NCI-H460 (cell line): ENCODE measurements around the gene TMPRSS2. TPM values are rescaled to one million over a fixed set of nuclear protein-coding genes. Genes with fewer than 3 reads are reported as not detected.
"Not testable (repeated sequence)": the region's sequence is repeated elsewhere in the genome, so short reads cannot be mapped to it uniquely, and the experiment has no call there.

Source experiments
- DNase-seq: peaks from one replicate; pipeline ENCODE4 v3.0.0-alpha.2; 2016; ENCODE audit warnings: low read depth; ENCODE audit errors: extremely low read depth
- small RNA-seq, 2 experiments: library from RNA; depleted of rRNA; stranded (forward); fragments of <200 nt; gene quantifications; one replicate each; pipeline ENCODE3, GENCODE V24; 2014
- total RNA-seq: library from RNA; depleted of rRNA; stranded (reverse); fragments of >200 nt; shearing (Covaris generic); gene quantifications from 2 replicates; pipeline ENCODE4 v1.2.3, GENCODE V29; 2014; rRNA removed

The TMPRSS2 gene
- total RNA-seq, 1 experiment from 2014 or later, result not detected

DNA sequence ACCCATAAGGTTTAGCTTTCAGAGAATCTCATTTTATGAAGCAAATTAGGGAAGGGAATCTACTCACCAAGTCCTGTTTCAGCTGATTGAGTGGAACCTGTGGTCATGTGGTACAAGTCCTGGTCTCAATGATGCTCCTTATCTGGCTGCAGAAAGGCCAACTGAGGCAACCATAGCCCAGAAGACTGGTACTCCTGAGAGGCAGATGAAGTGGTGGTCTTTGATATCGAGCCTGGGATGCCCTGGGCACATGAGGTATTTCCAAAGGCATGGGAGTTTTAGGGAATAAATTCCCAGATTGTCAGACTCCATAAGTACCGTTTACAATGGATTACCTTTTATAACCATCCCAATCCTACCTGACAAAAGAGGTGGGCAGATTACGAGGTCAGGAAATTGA is 78.7 kb downstream of the TMPRSS2 start:
- DNase-seq, result no peak

DNA sequence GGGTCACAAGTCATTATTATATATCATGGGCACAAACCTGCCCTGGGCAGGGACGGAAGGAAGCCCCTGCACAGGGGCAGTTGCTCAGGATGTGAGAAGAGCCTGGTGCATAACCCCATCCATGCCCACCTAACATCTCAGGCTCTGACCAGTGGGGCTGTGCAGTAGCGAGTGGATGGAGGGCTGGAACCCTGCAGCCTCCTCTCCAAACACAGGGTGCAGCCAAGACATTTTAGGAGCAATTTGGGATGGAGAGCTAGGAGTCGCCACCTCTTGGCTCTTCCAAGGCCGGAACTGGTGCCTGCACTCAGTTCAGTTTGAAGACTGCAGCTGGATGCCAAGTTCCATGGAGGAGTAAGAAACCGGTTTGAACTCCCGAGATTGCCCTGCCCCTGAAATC is 79.1 kb downstream of the TMPRSS2 start:
- no peak for DNase-seq

DNA sequence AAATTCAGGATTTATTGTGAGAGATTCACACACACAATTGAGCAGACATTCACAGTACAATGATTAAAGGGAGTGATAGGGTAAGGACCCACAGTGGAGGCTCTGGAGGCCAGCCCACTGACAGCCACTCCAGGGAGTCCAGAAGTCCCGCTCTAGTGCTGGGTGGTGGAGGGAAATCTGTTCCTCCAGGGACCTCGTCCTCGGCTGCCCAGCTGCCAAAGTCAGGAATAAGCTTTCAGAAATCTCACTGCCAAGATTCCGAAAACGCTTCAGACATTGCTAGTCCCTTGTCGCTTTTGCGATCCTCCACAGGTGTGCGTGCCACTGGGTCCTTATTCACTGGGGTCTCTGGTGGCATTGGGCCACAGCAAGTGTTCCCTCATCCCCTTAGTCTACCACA is 79.6 kb downstream of the TMPRSS2 start:
- no peak for DNase-seq

DNA sequence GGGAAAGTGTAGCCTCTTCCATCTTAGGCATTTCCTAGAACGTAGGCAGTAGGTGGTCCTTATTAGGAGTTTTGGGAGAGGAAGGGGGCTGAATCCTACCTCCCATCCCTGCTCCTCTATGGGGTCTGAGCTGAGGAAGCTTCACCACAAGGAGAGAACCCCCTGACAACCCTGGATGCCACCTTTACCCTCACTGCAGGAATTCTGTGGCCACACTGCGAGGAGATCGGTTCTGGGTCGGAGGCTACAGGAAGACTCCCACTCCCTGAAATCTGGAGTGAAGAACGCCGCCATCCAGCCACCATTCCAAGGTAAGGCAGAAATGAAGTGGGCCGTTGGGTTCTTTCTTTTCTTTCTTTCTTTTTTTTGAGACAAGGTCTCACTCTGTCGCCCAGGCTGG is 80.4 kb downstream of the TMPRSS2 start:
- no peak for DNase-seq

DNA sequence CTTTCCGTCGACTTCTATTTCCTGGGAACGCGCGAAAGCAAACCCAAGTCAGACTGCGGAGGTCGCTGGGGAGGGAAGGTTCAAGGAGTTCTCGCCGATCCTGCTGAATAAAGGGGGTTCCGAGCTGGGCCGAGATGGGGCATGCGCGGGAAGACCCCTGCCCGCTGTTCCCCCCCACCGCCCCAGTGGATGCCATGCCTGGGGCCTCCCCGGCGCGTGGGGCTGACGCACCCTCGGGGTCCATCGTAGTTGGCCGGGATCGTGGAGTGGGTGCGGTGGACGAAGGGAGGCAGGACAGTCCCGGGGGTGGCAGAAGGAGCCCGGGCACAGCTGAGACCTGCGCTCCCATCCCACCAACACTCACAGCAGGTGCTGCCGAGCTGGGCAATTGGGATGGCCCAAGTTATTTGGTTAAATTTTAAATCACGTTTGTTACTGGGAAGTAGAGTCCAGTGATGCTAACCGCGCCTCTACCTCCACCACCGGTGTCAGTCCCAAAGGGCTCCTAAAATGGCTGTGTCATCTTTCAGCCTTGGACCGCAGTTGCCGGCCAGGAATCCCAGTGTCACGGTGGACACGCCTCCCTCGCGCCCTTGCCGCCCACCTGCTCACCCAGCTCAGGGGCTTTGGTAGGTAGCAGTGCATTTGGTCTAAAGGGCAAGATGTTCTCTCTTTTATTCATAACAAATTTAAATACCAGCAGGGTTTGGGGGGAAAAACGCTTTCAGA is 81.1 kb downstream of the TMPRSS2 start:
- no peak for DNase-seq

DNA sequence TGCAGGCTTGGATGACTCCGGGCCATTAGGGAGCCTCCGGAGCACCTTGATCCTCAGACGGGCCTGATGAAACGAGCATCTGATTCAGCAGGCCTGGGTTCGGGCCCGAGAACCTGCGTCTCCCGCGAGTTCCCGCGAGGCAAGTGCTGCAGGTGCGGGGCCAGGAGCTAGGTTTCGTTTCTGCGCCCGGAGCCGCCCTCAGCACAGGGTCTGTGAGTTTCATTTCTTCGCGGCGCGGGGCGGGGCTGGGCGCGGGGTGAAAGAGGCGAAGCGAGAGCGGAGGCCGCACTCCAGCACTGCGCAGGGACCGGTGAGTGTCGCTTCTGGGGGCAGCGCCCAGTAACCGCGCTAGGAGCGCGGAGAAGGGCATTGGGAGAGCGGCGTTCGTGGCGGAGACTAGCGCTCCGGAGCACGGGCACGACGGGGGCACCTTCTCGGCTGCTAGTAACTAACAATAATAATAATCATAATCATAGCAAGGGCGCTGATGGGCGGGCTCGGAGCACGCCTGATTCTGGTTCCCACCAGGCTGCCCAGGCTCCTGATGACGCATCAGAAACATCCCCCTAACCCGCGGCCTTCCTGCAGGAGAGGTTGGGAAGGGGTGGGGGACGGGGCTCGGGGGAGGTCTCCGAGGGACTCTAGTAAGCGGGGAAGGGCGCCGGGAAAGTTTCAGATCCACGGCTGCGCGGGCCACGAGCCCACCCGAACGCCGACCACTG is 81.8 kb downstream of the TMPRSS2 start, which contains the start of gene MX1:
Gene MX1 (plus strand): TSS at position 286 of the 722 bp plus-strand sequence. CDS start 5,832 bp downstream, outside the sequence.
- no peak for DNase-seq

DNA sequence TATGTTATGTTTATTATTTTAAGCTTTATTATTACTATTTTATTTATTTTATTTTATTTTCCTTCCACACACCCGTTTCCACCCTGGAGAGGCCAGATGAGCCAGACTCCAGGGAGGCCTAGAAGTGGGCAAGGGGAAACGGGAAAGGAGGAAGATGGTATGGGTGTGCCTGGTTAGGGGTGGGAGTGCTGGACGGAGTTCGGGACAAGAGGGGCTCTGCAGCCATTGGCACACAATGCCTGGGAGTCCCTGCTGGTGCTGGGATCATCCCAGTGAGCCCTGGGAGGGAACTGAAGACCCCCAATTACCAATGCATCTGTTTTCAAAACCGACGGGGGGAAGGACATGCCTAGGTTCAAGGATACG is 82.4 kb downstream of the TMPRSS2 start:
- no peak for DNase-seq

DNA sequence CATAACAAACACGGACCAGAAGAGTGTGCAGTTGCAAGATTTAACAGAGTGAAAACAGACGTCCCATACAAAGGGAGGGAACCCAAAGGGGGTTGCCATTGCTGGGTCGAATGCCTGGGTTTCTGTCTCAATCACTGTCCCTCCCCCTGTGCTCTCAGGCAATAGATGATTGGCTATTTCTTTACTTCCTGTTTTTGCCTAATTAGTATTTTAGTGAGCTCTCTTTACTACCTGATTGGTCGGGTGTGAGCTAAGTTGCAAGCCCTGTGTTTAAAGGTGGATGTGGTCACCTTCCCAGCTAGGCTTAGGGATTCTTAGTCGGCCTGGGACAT is 84.7 kb downstream of the TMPRSS2 start:
- DNase-seq, result not testable (repeated sequence)

DNA sequence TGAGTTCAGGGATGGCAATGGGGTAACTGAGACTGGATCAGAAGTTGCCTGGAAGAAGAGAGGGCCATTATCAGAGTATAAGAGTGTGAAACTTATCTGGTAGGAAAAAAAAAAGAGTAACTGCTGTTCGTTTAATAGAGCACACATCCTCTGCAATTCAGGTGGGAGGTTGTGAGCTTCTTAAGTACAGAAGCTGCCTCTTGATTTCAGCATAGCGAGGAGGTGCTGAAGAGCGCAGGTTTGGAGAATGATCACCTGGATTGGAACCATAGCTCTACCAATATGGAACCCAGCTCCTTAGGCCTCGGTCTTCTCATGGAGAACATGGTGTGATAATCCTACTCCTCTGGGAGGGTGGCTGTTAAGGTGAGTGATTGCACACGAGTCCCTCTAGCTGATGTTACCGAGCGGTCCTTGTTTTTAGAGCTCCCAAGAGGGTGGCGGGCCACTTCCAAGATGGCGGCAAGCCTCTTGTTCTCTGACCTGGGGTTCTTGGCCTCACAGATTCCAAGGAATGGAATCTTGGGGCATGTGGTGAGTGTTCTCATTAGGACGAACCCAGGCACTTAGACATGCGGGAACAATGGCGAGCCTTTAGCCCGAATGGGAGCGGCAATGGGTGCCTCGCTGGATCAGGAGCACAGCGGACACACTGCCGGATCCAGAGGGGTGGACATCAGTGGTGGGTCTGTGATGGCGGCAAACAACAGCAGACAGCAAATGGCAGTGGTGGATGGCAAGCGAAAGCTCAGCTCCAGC is 85.2 kb downstream of the TMPRSS2 start:
- DNase-seq, result no peak

DNA sequence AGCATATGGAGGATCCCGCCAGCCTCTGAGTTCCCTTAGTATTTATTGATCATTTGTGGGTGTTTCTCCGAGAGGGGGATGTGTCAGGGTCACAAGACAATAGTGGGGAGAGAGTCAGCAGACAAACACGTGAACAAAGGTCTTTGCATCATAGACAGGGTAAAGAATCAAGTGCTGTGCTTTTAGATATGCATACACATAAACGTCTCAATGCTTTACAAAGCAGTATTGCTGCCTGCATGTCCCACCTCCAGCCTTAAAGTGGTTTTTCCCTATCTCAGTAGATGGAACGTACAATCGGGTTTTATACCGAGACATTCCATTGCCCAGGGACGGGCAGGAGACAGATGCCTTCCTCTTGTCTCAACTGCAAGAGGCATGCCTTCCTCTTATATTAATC is 87.0 kb downstream of the TMPRSS2 start:
- not testable (repeated sequence) for DNase-seq

DNA sequence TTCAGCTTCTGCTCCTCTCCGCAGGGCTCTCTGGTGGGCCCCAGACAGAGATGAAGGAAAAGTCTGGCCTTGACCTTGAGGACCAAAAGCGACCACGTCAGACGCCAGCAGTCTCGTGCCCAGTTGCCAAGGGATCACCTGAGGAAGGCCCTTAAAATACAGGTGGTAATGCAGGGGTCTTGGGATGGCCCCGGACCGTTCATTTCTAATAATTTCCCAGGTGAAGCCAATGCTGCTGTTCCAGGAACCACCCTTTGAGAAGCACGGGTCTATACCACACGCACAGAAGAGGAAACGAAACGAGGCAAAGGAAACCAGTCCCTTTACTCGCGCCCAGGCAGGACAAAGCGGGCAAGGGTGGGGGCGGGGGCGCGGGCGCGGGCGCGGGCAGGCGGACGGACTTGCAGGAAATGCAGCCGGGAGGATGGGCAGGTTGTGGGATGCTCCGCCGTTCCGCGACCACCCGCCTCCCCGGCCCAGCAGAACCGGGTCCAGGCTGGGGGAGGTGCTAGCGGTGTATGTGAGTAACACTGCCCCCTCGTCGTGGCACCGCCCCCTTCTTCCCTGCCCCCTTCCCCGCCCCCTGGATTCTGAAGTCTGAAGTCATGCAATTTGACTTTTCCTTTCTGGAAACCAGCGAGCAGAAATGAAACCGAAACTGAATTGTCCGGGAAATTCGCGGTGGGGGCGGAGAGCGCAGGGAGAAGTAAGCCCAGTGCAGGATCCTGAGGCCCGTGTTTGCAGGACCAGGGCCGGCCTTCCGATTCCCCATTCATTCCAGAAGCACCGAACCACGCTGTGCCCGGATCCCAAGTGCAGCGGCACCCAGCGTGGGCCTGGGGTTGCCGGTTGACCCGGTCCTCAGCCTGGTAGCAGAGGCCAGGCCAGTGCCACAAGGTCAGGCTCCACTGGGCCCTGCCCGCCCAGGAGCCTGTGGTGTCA is 87.8 kb downstream of the TMPRSS2 start:
- peak; percentile 52 for DNase-seq

DNA sequence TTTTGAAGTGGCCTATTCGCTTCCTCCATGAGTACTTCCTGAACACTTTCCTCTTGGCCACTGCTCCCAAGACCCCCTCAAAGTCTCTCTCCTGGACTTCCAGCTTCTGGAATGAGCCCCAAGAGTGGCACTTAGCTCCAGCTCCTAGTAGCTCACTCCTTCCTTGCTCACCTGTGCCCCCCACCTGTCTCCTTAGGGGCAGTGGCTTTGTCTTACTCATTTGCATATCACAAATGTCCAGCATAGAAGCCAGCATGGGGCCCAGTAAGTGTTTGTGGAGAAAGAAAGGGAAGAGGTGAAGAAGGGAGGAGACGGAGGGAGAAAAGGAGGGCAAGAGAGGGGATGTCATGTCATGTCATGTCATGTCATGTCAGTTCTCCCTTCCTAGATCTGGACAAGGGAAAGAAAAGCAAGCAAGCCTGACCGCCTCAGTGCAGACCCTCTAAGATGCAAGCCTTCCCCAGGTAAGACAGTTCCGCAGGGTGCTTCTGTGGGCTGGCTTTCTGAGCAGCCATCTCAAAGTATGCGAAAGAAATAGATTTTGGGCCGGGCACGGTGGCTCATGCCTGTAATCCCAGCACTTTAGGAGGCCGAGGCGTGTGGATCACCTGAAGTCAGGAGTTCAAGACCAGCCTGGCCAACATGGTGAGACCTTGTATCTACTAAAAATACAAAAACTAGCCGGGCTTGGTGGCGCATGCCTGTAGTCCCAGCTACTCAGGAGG is 88.8 kb downstream of the TMPRSS2 start:
- DNase-seq, result no peak

DNA sequence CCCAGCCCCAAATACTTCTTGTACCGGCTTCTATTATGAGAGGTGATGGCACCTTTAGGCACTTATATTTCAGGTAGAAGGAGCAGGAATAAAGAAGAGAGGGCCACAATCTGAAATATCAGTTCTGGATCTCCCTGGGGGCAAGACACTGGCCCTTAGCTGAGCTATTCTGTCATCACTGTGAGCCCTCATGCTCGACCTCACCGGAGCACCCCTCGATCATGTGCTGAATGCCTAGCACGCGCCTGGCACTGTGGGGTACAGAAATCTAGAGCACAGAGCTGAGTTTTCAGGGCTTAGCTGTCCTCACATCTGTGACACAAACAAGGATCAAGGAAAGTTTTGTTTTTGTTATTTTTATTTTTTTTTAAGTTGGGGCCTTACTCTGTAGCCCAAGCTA is 89.6 kb downstream of the TMPRSS2 start:
- no peak for DNase-seq

DNA sequence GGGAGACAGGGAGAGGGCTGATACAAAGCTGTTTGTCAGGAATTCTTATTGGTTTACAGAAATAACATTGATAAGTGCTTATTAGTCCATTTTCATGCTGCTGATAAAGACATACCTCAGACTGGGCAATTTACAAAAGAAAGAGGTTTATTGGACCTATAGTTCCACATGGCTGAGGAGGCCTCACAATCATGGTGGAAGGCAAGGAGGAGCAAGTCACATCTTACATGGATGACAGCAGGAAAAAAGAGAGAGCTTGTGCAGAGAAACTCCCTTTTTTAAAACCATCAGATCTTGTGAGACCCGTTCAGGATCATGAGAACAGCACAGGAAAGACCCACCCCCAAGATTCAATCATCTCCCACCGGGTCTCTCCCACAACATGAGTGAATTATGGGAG is 90.5 kb downstream of the TMPRSS2 start:
- DNase-seq, result not testable (repeated sequence)

Small RNA genes within 50 kb of the gene (small RNA-seq; reads per million reads assigned to genes)
- gene RF00421, result 0 reads per million in 2 experiments

Other genes with a start within 250 kb of the TMPRSS2 start
- gene FAM3B, start 191.4 kb downstream of the TMPRSS2 start, total RNA-seq, result not detected in 2 replicates
- 0.42 and 1.3 TPM in 2 replicates for gene MX2, start 146.1 kb downstream of the TMPRSS2 start, total RNA-seq
- 2.7 and 2.9 TPM in 2 replicates for gene MX1, start 81.9 kb downstream of the TMPRSS2 start, total RNA-seq